ENCODE measurements around the gene AK1. TPM values are rescaled to one million over a fixed set of nuclear protein-coding genes. Genes with fewer than 3 reads are reported as not detected.

AK1 gene
- total RNA-seq, 1 experiment from 2014 or later, result 61.1 TPM

- ChIA-PET POLR2A (interaction anchor here (0.8 to 1.4 kb wide), 7 partner anchors 8 to 186 kb away, joined by 3 to 5 read pairs (median 3); partner anchors contain the start of genes SLC25A25 and TOR2A), RAD21 (ENCODE audit: low non-redundant PET in 1 of 2, low total read pairs in 2 of 2, uncharacterized antibody in 2 of 2, unreplicated experiment in 2 of 2) (interaction anchor here (0.6 to 1.3 kb wide), 5 partner anchors 51 to 331 kb away, joined by 3 to 7 read pairs (median 4); partner anchors contain the start of gene TOR2A (in 1 of the 2)), CTCF (interaction anchor here (0.6 to 3.0 kb wide), 17 partner anchors 12 to 417 kb away, joined by 3 to 19 read pairs (median 5); partner anchors contain the start of genes CDK9, FPGS and TOR2A)
- H3K4me3 ChIP-seq (replicated peaks in 1 of 2; ENCODE audit: low read depth in 1 of 2, low read length in 2 of 2), result no peak overlapping the region
- H3K79me2 ChIP-seq (ENCODE audit: insufficient read depth, low read length), result peaks cover 9% of the 10 kb centered on the region
- no peak for DNase-seq (ENCODE audit: low read depth, low spot score)
- peak overlapping the region; percentile 79; the same call in 1 of the 2 replicates for H3K4me2 ChIP-seq (ENCODE audit: low read length)
- H2AFZ ChIP-seq (ENCODE audit: low read depth, low read length, poor library complexity, severe bottlenecking), result no peak overlapping the region
- peaks cover 50 to 81% of the 10 kb centered on the region in 2 experiments for H3K4me1 ChIP-seq (ENCODE audit: control insufficient read depth in 1 of 2, insufficient read depth in 2 of 2, low read length in 2 of 2)
- H3K36me3 ChIP-seq (ENCODE audit: control insufficient read depth in 1 of 2, insufficient read depth in 2 of 2, low read length in 2 of 2), result no peaks in the 10 kb centered on the region
- peak overlapping the region; percentile 68; the same call in 1 of the 2 replicates for H3K9ac ChIP-seq (ENCODE audit: low read length)
- no peaks in the 10 kb centered on the region for H3K27me3 ChIP-seq (ENCODE audit: insufficient read depth, low read length)
- peak overlapping the region; percentile 96 for H3K27ac ChIP-seq (ENCODE audit: low read depth, low read length)
- H3K9me3 ChIP-seq (ENCODE audit: control insufficient read depth in 1 of 2, insufficient read depth in 1 of 2, low read depth in 1 of 2, low read length in 2 of 2), result no peaks in the 10 kb centered on the region
- H4K20me1 ChIP-seq (ENCODE audit: insufficient read depth), result no peaks in the 10 kb centered on the region
- BruUV-seq (replicated peaks), result no TSS peak
- ATAC-seq, result no peak
- no peak for TF ChIP-seq SP1 (IDR thresholded peaks at IDR 0.05; ENCODE audit: low read depth)
- TF ChIP-seq MAX (IDR thresholded peaks at IDR 0.05), result no peak
- TF ChIP-seq JUND (IDR thresholded peaks at IDR 0.05), result no peak
- H3K9me2 ChIP-seq (ENCODE audit: insufficient read depth), result no peaks in the 10 kb centered on the region
- intact Hi-C loops (cut with micrococcal nuclease), result loop anchor here (1.0 kb wide), 2 partner anchors 185 to 330 kb away; partner anchors contain the start of gene TOR2A
Observed at GRCh38 chr9:127920794-127921193, 43.3 kb upstream of the AK1 start.

GRCh38 chr9:127919253-127919815 lies 41.9 kb upstream of the AK1 start:
- peak; percentile 70; the same call in 1 of the 2 replicates for TF ChIP-seq POLR2AphosphoS5 (IDR thresholded peaks at IDR 0.05; ENCODE audit: low read depth, low read length)
- no peak for TF ChIP-seq ZFX (IDR thresholded peaks at IDR 0.05)
- peak; percentile 58 for TF ChIP-seq TCF7L2 (IDR thresholded peaks at IDR 0.05; ENCODE audit: borderline replicate concordance, extremely low read depth, insufficient read depth, insufficient read length)
- TF ChIP-seq ZBTB33 (IDR thresholded peaks at IDR 0.05; ENCODE audit: extremely low read depth, insufficient replicate concordance, low read length), result peak; percentile 59
- Histone ChIP-seq H3K4me2 (ENCODE audit: low read length) (peak overlapping the region; percentile 79), H3K9ac (ENCODE audit: low read length) (peak overlapping the region; percentile 68), H3K27me3 (ENCODE audit: insufficient read depth, low read length) (no peaks in the 10 kb centered on the region), H3K9me2 (ENCODE audit: insufficient read depth) (no peaks in the 10 kb centered on the region), H4K20me1 (ENCODE audit: insufficient read depth) (no peaks in the 10 kb centered on the region), H3K36me3 (ENCODE audit: control insufficient read depth in 1 of 2, insufficient read depth in 2 of 2, low read length in 2 of 2) (peaks cover 0 to 7% of the 10 kb centered on the region in 2 experiments; a peak in 2 of 4 replicates), H3K4me1 (ENCODE audit: control insufficient read depth in 1 of 2, insufficient read depth in 2 of 2, low read length in 2 of 2) (peaks cover 58 to 88% of the 10 kb centered on the region in 2 experiments), H2AFZ (ENCODE audit: low read depth, low read length, poor library complexity, severe bottlenecking) (no peak overlapping the region), H3K9me3 (ENCODE audit: control insufficient read depth in 1 of 2, insufficient read depth in 1 of 2, low read depth in 1 of 2, low read length in 2 of 2) (no peaks in the 10 kb centered on the region), H3K79me2 (ENCODE audit: insufficient read depth, low read length) (peaks cover 16% of the 10 kb centered on the region), H3K4me3 (replicated peaks in 1 of 2; ENCODE audit: low read depth in 1 of 2, low read length in 2 of 2) (peak overlapping the region in 1 of 2 experiments; percentile 37; a peak in 2 of 4 replicates), H3K27ac (ENCODE audit: low read depth, low read length) (peak overlapping the region; percentile 96)
- intact Hi-C loops (cut with micrococcal nuclease), result loop anchor here (2.0 to 5.0 kb wide), 3 partner anchors 117 to 357 kb away; partner anchors contain the start of genes CDK9 and FPGS
- ChIA-PET POLR2A (interaction anchor here (0.6 to 1.8 kb wide), 10 partner anchors 9 to 357 kb away, joined by 3 to 6 read pairs (median 4); partner anchors contain the start of genes PIP5KL1, SLC25A25 and TOR2A), CTCF (interaction anchor here (0.8 to 3.0 kb wide), 7 partner anchors 115 to 414 kb away, joined by 3 to 14 read pairs (median 3); partner anchors contain the start of gene TOR2A), RAD21 (ENCODE audit: low non-redundant PET in 1 of 2, low total read pairs in 2 of 2, uncharacterized antibody in 2 of 2, unreplicated experiment in 2 of 2) (interaction anchor here in 1 of 2 experiments (0.7 to 0.9 kb wide), 2 partner anchors 10 to 185 kb away, joined by 3 to 4 read pairs; partner anchors contain the start of gene TOR2A)
- DNase-seq (ENCODE audit: low read depth, low spot score) (peak; percentile 99), ATAC-seq (peak; percentile 60)
- BruUV-seq (replicated peaks), result no TSS peak
